Suprapubic skin (tissue), 4 donors: ENCODE results near the gene KRTAP16-1.

ENCODE experiments used
- EP300 ChIP-seq: sonication (generic); formaldehyde crosslinking; IDR thresholded peaks from one replicate; pipeline ENCODE4 v1.6.1; 2017; ENCODE audit warnings: antibody characterized with exemption
- POLR2A ChIP-seq, 2 donors: fragments of 450-650 bp; IDR thresholded peaks; one replicate each; pipeline ENCODE4 v1.6.1; 2017; ENCODE audit warnings: antibody characterized with exemption in 2 of 2, mild to moderate bottlenecking in 2 of 2, moderate library complexity in 2 of 2
- POLR2AphosphoS5 ChIP-seq, 3 donors: sonication (generic); formaldehyde crosslinking; IDR thresholded peaks; one replicate each; pipeline ENCODE4 v1.6.1; 2017; ENCODE audit warnings: antibody characterized with exemption in 3 of 3
- TF ChIP-seq, protein P1 (sequence below), 2 donors: fragments of 200-600 bp in 1 of 2; fragments of 450-650 bp in 1 of 2; sonication (generic) in 1 of 2; IDR thresholded peaks; one replicate each; pipeline ENCODE4 v1.5.1; 2016 to 2019; ENCODE audit warnings: antibody characterized with exemption in 2 of 2, mild to moderate bottlenecking in 1 of 2, moderate library complexity in 1 of 2

DNA sequence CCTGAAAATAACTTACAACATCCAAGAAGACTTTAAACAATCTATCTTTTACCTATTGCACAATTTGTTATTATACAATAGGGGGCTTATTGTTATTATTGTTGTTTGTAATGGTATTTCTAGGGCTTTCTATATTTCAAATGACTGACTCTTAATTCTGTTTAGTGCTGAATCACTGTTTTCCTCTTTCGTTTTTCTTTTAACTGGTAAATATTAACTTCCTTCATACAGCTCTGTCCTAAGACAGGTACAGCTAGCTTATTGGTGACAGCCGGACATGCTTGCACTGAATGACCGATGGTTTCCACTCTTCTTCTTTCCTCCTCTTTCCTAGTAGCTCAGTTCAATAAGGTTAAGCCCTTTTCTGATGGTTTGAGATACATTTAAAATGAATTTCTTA lies 22.1 kb downstream of the KRTAP16-1 start:
- TF ChIP-seq, protein P1, sequence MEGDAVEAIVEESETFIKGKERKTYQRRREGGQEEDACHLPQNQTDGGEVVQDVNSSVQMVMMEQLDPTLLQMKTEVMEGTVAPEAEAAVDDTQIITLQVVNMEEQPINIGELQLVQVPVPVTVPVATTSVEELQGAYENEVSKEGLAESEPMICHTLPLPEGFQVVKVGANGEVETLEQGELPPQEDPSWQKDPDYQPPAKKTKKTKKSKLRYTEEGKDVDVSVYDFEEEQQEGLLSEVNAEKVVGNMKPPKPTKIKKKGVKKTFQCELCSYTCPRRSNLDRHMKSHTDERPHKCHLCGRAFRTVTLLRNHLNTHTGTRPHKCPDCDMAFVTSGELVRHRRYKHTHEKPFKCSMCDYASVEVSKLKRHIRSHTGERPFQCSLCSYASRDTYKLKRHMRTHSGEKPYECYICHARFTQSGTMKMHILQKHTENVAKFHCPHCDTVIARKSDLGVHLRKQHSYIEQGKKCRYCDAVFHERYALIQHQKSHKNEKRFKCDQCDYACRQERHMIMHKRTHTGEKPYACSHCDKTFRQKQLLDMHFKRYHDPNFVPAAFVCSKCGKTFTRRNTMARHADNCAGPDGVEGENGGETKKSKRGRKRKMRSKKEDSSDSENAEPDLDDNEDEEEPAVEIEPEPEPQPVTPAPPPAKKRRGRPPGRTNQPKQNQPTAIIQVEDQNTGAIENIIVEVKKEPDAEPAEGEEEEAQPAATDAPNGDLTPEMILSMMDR (IDR thresholded peaks at IDR 0.05), result no peak
- TF ChIP-seq POLR2A (IDR thresholded peaks at IDR 0.05) (no peak), POLR2AphosphoS5 (IDR thresholded peaks at IDR 0.05) (no peak), EP300 (no peak)
